HepG2 (cell line): ENCODE data around the gene THSD1. TPM values are rescaled to one million over a fixed set of nuclear protein-coding genes. Genes with fewer than 3 reads are reported as not detected.

Experiments
- ARHGAP35 ChIP-seq: sonication (generic); formaldehyde crosslinking; IDR thresholded peaks from 2 replicates; pipeline ENCODE4 v1.9.0; 2022; ENCODE audit warnings: mild to moderate bottlenecking, inconsistent platforms, moderate library complexity, missing genetic modification reagents, borderline replicate concordance
- ARNTL ChIP-seq: sonication (generic); formaldehyde crosslinking; IDR thresholded peaks from 2 replicates; pipeline ENCODE4 v1.4.0; 2020; ENCODE audit warnings: mild to moderate bottlenecking, missing genetic modification reagents
- GLI4 ChIP-seq: sonication (generic); formaldehyde crosslinking; IDR thresholded peaks from 2 replicates; pipeline ENCODE4 v1.5.1; 2020; ENCODE audit warnings: missing genetic modification reagents, mild to moderate bottlenecking, moderate library complexity, borderline replicate concordance
- MATR3 ChIP-seq: sonication (generic); formaldehyde crosslinking; IDR thresholded peaks from 2 replicates; pipeline ENCODE4 v1.4.0; 2020; ENCODE audit warnings: missing genetic modification reagents
- PCBP2 ChIP-seq: fragments of 200-400 bp; formaldehyde crosslinking; optimal IDR thresholded peaks from 2 replicates; pipeline ENCODE3; 2018; ENCODE audit warnings: low read length, low read depth; ENCODE audit not compliant: poor library complexity, severe bottlenecking
- SOX13 ChIP-seq, 3 experiments: fragments of 450-650 bp in 1 of 3; sonication (generic) in 1 of 3; formaldehyde crosslinking in 1 of 3; IDR thresholded peaks in 2 of 3; conservative IDR thresholded peaks in 1 of 3; 2 replicates each; pipeline versions ENCODE4 v1.5.0 to v1.6.1; 2016 to 2020; ENCODE audit warnings: antibody characterized with exemption in 1 of 3, mild to moderate bottlenecking in 1 of 3, missing compliant biosample characterization in 1 of 3, missing genetic modification reagents in 1 of 3, moderate library complexity in 1 of 3
- SOX5 ChIP-seq: IDR thresholded peaks from 2 replicates; pipeline ENCODE4 v1.6.1; 2016; ENCODE audit warnings: borderline replicate concordance
- ZBTB3 ChIP-seq: sonication (generic); formaldehyde crosslinking; IDR thresholded peaks from 2 replicates; pipeline ENCODE4 v1.4.0; 2020; ENCODE audit warnings: low read depth, mild to moderate bottlenecking, moderate library complexity, missing genetic modification reagents, borderline replicate concordance
- ZNF142 ChIP-seq: sonication (generic); formaldehyde crosslinking; IDR thresholded peaks from 2 replicates; pipeline ENCODE4 v1.4.0; 2020; ENCODE audit warnings: missing genetic modification reagents
- ZNF530 ChIP-seq: sonication (generic); formaldehyde crosslinking; IDR thresholded peaks from 2 replicates; pipeline ENCODE4 v1.5.0; 2020; ENCODE audit warnings: low read depth, mild to moderate bottlenecking, missing genetic modification reagents
- ZNF614 ChIP-seq: IDR thresholded peaks from 2 replicates; pipeline ENCODE4 v1.6.1; 2018; ENCODE audit warnings: missing biosample characterization, missing genetic modification reagents, inconsistent platforms, borderline replicate concordance
- ZNF749 ChIP-seq: sonication (generic); formaldehyde crosslinking; IDR thresholded peaks from 2 replicates; pipeline ENCODE4 v1.8.0; 2022; ENCODE audit warnings: mild to moderate bottlenecking, missing genetic modification reagents, moderate library complexity, borderline replicate concordance
- ZNF761 ChIP-seq: sonication (generic); formaldehyde crosslinking; conservative IDR thresholded peaks from 2 replicates; pipeline ENCODE4 v1.4.0; 2020; ENCODE audit warnings: mild to moderate bottlenecking, missing genetic modification reagents
- ZNF768 ChIP-seq: sonication (generic); formaldehyde crosslinking; IDR thresholded peaks from 2 replicates; pipeline ENCODE4 v1.4.0; 2020; ENCODE audit warnings: missing genetic modification reagents
- polyA plus RNA-seq, 8 experiments: library from polyadenylated mRNA; depleted of rRNA in 3 of 8; stranded (reverse) in 7 of 8; unstranded in 1 of 8; fragments of >200 nt; fragmentation: Illumina TruSeq in 4 of 8; extraction: Trizol in 4 of 8; gene quantifications; 2 replicates each; pipeline versions ENCODE4 v1.2.1 to v1.2.3, GENCODE V29; 2011 to 2016; ENCODE audit warnings: low read depth in 4 of 8, missing spikeins in 1 of 8, mixed read lengths in 1 of 8; ENCODE audit not compliant: insufficient read depth in 1 of 8
- total RNA-seq, 5 experiments: library from RNA; depleted of rRNA; stranded (reverse); fragments of >200 nt; fragmentation: Illumina TruSeq; extraction: Trizol; gene quantifications; 2 replicates each; pipeline ENCODE4 v1.2.3, GENCODE V29; 2016; ENCODE audit warnings: low read depth in 1 of 5
- TF ChIP-seq, protein P1 (sequence below): sonication (generic); formaldehyde crosslinking; IDR thresholded peaks from 2 replicates; pipeline ENCODE4 v1.5.1; 2020; ENCODE audit warnings: mild to moderate bottlenecking, missing genetic modification reagents
- TF ChIP-seq, protein P2 (sequence below): sonication (generic); formaldehyde crosslinking; IDR thresholded peaks from 2 replicates; pipeline ENCODE4 v1.5.0; 2020; ENCODE audit warnings: mild to moderate bottlenecking, missing genetic modification reagents

THSD1 gene
- total and polyA plus RNA-seq, 2 of the 13 experiments (the other 11 are each of a cell fraction or from before 2014, with no cell fraction given): 0.11 to 0.15 TPM

DNA sequence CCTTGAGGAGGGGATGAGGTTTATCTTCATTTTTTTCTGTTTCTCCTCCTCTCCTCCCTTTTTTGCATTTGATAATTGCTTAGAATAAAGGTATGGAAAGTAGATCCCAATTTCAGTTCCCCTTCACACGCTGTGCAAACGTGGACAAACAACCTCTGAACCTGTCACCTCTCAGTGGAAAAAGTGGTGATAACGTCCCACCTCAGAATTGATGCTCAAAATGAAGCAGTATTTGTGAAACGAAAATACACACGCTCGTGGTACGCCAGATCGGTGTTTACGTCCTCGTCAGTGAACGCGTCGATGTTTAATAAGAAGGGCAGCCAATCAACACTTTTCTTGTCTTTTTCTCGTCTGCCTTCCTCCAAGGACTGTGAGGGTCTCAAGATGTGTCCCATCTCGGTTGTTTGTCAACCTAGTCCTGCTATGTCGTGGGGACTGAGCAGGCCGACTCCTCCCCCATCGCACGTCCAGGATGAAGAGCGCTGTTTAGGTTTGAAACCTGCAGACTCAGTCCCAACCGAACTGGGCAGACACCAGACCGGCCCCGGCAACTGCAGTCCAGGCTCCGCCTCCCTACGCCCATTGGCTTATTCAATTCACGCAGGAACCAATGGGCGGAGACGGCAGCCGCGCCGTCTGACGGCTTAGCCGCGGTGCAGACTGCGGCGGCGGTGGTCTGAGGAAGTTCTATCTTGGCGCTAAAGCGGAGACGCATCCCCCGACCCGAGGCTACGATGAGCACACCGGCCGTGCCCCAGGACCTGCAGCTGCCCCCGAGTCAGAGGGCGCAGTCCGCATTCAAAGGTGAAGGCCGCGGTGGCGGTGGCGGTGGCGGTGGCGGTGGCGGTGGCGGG is 49.1 kb upstream of the THSD1 start, which contains the start of gene CKAP2 (continued):
- TF ChIP-seq ZNF142 (CRISPR knock-in tag): no peak; the same call in 1 of the 2 replicates
- TF ChIP-seq ARHGAP35: no peak
- peak; percentile 80; the same call in 1 of the 2 replicates for TF ChIP-seq ZNF761 (CRISPR knock-in tag)
- TF ChIP-seq ZNF749: no peak; the same call in 1 of the 2 replicates
- TF ChIP-seq ZNF768 (CRISPR knock-in tag): peak; percentile 36; the same call in 1 of the 2 replicates
- no peak for TF ChIP-seq PCBP2
- no peak for TF ChIP-seq GLI4 (CRISPR knock-in tag)
- TF ChIP-seq MATR3 (CRISPR knock-in tag): no peak
- TF ChIP-seq ZBTB3: no peak
- TF ChIP-seq, protein P1, sequence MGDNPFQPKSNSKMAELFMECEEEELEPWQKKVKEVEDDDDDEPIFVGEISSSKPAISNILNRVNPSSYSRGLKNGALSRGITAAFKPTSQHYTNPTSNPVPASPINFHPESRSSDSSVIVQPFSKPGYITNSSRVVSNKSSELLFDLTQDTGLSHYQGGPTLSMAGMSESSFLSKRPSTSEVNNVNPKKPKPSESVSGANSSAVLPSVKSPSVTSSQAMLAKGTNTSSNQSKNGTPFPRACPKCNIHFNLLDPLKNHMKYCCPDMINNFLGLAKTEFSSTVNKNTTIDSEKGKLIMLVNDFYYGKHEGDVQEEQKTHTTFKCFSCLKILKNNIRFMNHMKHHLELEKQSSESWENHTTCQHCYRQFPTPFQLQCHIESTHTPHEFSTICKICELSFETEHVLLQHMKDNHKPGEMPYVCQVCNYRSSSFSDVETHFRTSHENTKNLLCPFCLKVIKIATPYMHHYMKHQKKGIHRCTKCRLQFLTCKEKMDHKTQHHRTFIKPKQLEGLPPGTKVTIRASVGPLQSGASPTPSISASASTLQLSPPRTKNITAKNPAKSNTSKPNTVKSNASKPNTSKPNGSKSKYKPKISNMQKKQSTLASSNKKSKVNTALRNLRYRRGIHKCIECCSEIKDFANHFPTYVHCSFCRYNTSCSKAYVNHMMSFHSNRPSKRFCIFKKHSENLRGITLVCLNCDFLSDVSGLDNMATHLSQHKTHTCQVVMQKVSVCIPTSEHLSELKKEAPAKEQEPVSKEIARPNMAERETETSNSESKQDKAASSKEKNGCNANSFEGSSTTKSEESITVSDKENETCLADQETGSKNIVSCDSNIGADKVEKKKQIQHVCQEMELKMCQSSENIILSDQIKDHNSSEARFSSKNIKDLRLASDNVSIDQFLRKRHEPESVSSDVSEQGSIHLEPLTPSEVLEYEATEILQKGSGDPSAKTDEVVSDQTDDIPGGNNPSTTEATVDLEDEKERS (CRISPR knock-in tag): no peak
- TF ChIP-seq, protein P2, sequence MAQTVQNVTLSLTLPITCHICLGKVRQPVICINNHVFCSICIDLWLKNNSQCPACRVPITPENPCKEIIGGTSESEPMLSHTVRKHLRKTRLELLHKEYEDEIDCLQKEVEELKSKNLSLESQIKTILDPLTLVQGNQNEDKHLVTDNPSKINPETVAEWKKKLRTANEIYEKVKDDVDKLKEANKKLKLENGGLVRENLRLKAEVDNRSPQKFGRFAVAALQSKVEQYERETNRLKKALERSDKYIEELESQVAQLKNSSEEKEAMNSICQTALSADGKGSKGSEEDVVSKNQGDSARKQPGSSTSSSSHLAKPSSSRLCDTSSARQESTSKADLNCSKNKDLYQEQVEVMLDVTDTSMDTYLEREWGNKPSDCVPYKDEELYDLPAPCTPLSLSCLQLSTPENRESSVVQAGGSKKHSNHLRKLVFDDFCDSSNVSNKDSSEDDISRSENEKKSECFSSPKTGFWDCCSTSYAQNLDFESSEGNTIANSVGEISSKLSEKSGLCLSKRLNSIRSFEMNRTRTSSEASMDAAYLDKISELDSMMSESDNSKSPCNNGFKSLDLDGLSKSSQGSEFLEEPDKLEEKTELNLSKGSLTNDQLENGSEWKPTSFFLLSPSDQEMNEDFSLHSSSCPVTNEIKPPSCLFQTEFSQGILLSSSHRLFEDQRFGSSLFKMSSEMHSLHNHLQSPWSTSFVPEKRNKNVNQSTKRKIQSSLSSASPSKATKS (CRISPR knock-in tag): no peak
- TF ChIP-seq ZNF614 (CRISPR knock-in tag): no peak
- no peak for TF ChIP-seq ZNF530
- no peak for TF ChIP-seq ARNTL (CRISPR knock-in tag)
- TF ChIP-seq SOX13 (IDR thresholded peaks at IDR 0.05): no peak
- TF ChIP-seq SOX13 (CRISPR knock-in tag; conservative IDR thresholded peaks at IDR 0.05 in 1 of 2, IDR thresholded peaks at IDR 0.05 in 1 of 2): no peak
- TF ChIP-seq SOX5 (CRISPR knock-in tag): no peak; the same call in 1 of the 2 replicates
